AG10803 (cell line): ENCODE measurements around the gene TAOK1.

ENCODE experiments used
- DNase-seq: peaks from one replicate; pipeline ENCODE4 v3.0.0; 2010; ENCODE audit warnings: low read depth
- H3K4me3 ChIP-seq: 2 replicates; pipeline ENCODE4 v1.5.1; 2011; ENCODE audit warnings: mild to moderate bottlenecking, low read length, control low read depth
- CTCF ChIP-seq: conservative IDR thresholded peaks from 2 replicates; pipeline ENCODE4 v1.5.1; 2011; ENCODE audit warnings: mild to moderate bottlenecking, low read length, control low read depth, inconsistent platforms

The TAOK1 gene

DNA sequence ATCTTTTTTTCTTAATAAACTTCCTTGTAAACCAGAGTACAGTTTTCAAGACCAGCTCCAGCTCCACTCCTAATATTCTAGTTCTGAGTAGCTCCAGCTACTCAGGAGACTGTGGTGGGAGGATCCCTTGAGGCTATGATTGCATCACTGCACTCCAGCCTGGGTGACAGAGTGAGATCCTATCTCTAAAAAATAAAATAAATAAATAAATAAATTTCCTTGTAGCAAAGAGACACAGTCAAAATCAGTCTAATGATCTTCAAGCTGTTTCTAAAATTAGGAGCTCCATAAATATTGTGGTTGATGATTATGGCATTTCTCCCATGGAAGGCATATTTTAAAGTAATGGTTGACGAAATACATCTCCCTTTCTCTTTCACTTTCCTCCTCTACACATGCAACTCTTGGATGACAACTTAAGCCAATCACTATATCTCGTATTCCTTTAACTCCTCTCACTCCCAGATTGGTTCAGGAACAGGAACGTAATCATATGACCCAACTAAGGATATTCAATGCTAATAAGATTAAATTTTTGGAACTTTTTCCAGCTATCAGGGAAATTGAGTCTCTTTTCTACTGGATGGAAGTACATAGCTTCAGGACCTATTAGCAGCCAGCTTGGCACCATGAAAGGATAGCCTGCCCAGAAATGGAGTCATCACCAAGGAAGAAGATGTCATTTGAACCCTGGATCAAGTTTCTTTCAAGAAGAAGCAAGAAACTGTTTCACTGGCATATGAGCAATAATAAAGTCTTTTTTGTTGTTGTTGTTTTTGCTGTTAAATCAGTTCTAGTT lies 42.1 kb upstream of the TAOK1 start:
- H3K4me3 ChIP-seq = peak overlapping the region; percentile 20
- no peak for TF ChIP-seq CTCF
- DNase-seq = peak; percentile 40

DNA sequence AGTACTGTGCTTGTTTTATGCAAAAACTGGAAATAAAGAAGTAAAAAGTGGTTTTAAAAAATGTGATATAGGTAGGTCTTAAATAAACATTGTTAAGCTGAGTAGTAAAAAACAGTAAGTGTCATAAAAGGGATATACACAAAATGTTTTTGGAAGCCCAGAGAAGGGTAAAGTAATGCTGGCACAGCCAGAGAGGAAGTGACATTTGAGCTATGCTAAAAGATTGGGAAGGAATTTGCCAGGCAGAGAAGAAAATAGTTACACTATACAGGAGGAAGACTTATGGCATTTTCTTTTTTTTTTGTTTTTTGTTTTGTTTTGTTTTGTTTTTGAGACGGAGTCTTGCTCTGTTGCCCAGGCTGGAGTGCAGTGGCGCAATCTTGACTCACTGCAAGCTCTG lies 40.8 kb upstream of the TAOK1 start:
- no peak for DNase-seq
- TF ChIP-seq CTCF = no peak
- no peak overlapping the region for H3K4me3 ChIP-seq

- DNase-seq = no peak
- no peak for TF ChIP-seq CTCF
Observed at GRCh38 chr17:29352146-29352545, 38.0 kb upstream of the TAOK1 start.

GRCh38 chr17:29357232-29357631 lies 32.9 kb upstream of the TAOK1 start:
- no peak overlapping the region for H3K4me3 ChIP-seq
- DNase-seq = no peak
- no peak for TF ChIP-seq CTCF

More at GRCh38 chr17:29352146-29352545, 38.0 kb upstream of the TAOK1 start:
- no peak overlapping the region for H3K4me3 ChIP-seq

- no peak for DNase-seq
- no peak overlapping the region for H3K4me3 ChIP-seq
- no peak for TF ChIP-seq CTCF
Observed at GRCh38 chr17:29357821-29358232, 32.3 kb upstream of the TAOK1 start.

DNA sequence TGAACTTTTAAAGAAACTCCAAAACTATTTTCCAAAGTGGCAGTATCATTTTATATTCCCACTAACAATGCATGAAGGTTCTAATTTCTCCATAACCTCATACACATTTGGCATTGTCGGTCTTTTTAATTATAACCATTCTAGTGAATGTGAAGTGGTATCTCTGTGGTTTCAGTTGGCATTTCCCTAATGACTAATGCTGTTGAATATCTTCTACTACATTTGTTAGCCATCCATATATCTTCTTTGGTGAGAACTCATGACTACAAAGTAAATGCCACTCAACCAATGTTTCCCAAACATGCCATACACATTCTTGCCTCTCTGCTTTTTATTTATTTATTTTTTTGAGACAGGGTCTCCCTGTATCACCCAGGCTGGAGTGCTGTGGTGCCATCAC lies 31.7 kb upstream of the TAOK1 start:
- H3K4me3 ChIP-seq = no peak overlapping the region
- no peak for TF ChIP-seq CTCF
- peak; percentile 45 for DNase-seq

- no peak for DNase-seq
- no peak for TF ChIP-seq CTCF
- H3K4me3 ChIP-seq = no peak overlapping the region
Observed at GRCh38 chr17:29359777-29360176, 30.4 kb upstream of the TAOK1 start.
